Measurements from ENCODE around the gene CDK12. TPM values are rescaled to one million over a fixed set of nuclear protein-coding genes. Genes with fewer than 3 reads are reported as not detected.
"Not testable (repeated sequence)": the region's sequence is repeated elsewhere in the genome, so short reads cannot be mapped to it uniquely, and the experiment has no call there.

CDK12 gene
- total RNA-seq, 4 donors from 2014 or later, result 28.2 to 35.2 (median 30.4) TPM

DNA sequence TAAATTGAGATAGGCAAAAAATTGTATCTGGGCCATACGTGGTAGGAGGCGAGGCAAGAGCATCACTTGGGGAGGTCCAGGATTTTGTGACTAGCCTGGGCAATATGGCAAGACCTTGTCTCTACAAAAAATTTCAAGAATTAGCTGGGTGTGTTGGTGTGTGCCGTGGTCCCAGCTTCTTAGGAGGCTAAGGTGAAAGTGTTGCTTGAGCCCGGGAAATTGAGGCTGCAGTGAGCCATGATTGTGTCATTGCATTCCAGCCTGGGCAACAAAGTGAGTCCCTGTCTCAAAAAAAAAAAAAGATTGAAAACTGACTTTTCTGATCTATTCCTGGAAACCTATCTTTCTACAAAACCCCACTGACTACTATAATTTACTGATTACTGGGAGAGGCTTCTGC lies 26.7 kb downstream of the CDK12 start:
- peaks cover 26 to 44% (median 33%) of the 10 kb centered on the region in 4 donors for H3K36me3 ChIP-seq
- no peaks in the 10 kb centered on the region for H3K9me3 ChIP-seq
- H3K27ac ChIP-seq (replicated peaks in 1 of 4), result no peak overlapping the region
- 93% methylated on average over 4 of the region's 4 CpGs for WGBS
- DNase-seq (ENCODE audit: extremely low spot score), result no peak
- H3K27me3 ChIP-seq, result no peaks in the 10 kb centered on the region
- TF ChIP-seq POLR2AphosphoS5 (IDR thresholded peaks at IDR 0.05) (no peak), EP300 (IDR thresholded peaks at IDR 0.05) (no peak), POLR2A (IDR thresholded peaks at IDR 0.05; ENCODE audit: low read depth) (no peak)
- TF ChIP-seq, protein P1, sequence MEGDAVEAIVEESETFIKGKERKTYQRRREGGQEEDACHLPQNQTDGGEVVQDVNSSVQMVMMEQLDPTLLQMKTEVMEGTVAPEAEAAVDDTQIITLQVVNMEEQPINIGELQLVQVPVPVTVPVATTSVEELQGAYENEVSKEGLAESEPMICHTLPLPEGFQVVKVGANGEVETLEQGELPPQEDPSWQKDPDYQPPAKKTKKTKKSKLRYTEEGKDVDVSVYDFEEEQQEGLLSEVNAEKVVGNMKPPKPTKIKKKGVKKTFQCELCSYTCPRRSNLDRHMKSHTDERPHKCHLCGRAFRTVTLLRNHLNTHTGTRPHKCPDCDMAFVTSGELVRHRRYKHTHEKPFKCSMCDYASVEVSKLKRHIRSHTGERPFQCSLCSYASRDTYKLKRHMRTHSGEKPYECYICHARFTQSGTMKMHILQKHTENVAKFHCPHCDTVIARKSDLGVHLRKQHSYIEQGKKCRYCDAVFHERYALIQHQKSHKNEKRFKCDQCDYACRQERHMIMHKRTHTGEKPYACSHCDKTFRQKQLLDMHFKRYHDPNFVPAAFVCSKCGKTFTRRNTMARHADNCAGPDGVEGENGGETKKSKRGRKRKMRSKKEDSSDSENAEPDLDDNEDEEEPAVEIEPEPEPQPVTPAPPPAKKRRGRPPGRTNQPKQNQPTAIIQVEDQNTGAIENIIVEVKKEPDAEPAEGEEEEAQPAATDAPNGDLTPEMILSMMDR (IDR thresholded peaks at IDR 0.05), result no peak
- no peak overlapping the region for H3K4me3 ChIP-seq
- H3K4me1 ChIP-seq, result peaks cover 0 to 6% (median 3%) of the 10 kb centered on the region in 4 donors
- intact Hi-C loops (cut with DNase I), result no loop called here

DNA sequence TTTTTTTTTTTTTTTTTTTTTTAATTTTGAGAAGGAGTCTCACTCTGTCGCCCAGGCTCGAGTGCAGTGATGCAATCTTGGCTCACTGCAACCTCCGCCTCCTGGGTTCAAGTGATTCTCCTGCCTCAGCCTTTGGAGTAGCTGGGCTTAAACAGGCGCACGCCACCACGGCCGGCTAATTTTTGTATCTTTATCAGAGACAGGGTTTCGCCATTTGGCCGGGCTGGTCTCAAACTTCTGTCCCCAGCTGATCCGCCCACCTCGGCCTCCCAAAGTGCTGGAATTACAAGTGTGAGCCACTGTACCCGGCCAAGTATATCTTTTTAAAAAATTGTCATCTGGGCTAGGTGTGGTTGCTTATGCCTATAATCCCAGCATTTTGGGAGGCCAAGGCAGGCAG lies 35.6 kb downstream of the CDK12 start:
- H3K36me3 ChIP-seq, result peaks cover 80 to 96% (median 94%) of the 10 kb centered on the region in 4 donors
- 93% methylated on average over 12 of the region's 12 CpGs for WGBS
- DNase-seq (ENCODE audit: extremely low spot score); H3K27me3 ChIP-seq; H3K27ac ChIP-seq (replicated peaks in 1 of 4); H3K4me3 ChIP-seq; H3K4me1 ChIP-seq; H3K9me3 ChIP-seq; intact Hi-C loops (cut with DNase I): not testable (repeated sequence)

DNA sequence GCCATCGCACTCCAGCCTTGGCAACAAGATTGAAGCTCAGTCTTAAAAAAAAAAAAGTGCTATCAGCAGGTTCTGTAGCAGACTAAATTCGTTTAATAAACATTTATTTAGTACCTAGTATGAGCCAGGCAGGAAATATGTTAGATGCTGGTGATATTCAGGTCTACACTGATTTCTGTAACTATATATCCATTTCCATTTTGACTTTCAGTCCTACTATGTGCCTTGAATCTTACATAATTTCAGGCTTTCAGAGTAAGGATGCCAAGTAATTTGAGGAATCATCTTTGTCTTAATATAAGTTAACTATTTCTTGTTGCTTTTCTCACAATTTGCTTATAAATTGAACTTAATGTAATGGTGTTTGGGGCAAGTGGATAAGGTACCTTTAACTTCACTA lies 46.2 kb downstream of the CDK12 start:
- DNase-seq (ENCODE audit: extremely low spot score), result no peak
- WGBS, result 90% methylated on average over 2 of the region's 2 CpGs
- Histone ChIP-seq H3K27ac (replicated peaks in 1 of 4) (no peak overlapping the region), H3K9me3 (no peaks in the 10 kb centered on the region), H3K4me3 (no peak overlapping the region), H3K27me3 (no peaks in the 10 kb centered on the region), H3K4me1 (no peaks in the 10 kb centered on the region), H3K36me3 (peaks cover 56 to 96% (median 76%) of the 10 kb centered on the region in 4 donors)
- TF ChIP-seq POLR2AphosphoS5 (IDR thresholded peaks at IDR 0.05) (no peak), POLR2A (IDR thresholded peaks at IDR 0.05; ENCODE audit: low read depth) (no peak), EP300 (IDR thresholded peaks at IDR 0.05) (no peak)
- TF ChIP-seq, protein P1 (IDR thresholded peaks at IDR 0.05), result no peak
- intact Hi-C loops (cut with DNase I), result no loop called here

DNA sequence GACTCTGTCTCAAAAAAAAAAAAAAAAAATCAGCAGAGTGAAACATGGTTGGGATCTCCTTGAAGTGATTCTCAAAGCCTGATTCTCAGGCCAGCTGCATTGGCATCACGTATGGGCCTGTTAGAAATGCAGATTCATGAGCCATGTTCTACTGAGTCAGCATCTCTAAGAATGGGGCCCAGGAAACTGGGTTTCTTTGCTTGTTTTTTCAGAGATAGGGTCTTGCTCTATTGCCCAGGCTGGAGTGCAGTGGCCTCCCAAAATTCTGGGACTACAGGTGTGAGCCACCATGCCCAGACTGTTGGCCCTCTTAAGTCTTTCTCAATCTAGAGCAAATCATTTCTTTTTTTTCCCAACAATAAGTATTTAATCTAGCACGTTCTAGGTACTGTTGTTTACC lies 47.7 kb downstream of the CDK12 start:
- H3K36me3 ChIP-seq, result peaks cover 54 to 96% (median 76%) of the 10 kb centered on the region in 4 donors

DNA sequence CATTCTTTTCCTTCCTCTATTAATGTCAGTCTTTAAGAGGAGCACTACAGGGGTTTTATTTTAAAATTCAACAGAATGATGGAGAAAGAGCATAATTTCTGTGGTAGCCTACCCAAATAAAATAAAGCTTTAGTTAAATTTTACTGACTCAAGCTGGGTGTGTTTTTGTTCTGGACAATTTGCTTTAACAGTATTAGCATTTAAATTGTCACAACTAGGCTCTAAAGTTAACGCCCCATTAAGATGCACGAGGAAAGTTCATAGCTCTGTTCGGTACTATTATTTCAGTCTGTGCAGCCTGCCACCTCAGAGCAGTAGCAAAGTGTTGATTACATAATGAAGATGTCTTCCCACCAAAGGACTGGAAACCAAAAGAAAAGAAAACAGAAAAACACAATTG lies 52.0 kb downstream of the CDK12 start:
- Histone ChIP-seq H3K4me1 (no peaks in the 10 kb centered on the region), H3K4me3 (no peak overlapping the region), H3K27me3 (no peaks in the 10 kb centered on the region), H3K9me3 (no peaks in the 10 kb centered on the region), H3K36me3 (peaks cover 67 to 97% (median 89%) of the 10 kb centered on the region in 4 donors), H3K27ac (replicated peaks in 1 of 4) (no peak overlapping the region)
- DNase-seq (ENCODE audit: extremely low spot score), result no peak
- intact Hi-C loops (cut with DNase I), result no loop called here
- TF ChIP-seq EP300 (IDR thresholded peaks at IDR 0.05) (no peak), POLR2AphosphoS5 (IDR thresholded peaks at IDR 0.05) (no peak), POLR2A (IDR thresholded peaks at IDR 0.05; ENCODE audit: low read depth) (no peak)
- TF ChIP-seq, protein P1 (IDR thresholded peaks at IDR 0.05), result no peak
- WGBS, result 86% methylated on average over 3 of the region's 3 CpGs

More for the DNA sequence above, 47.7 kb downstream of the CDK12 start:
- H3K27me3 ChIP-seq, result no peaks in the 10 kb centered on the region
- intact Hi-C loops (cut with DNase I), result no loop called here
- no peak overlapping the region for H3K27ac ChIP-seq (replicated peaks in 1 of 4)
- WGBS, result 90% methylated on average over 2 of the region's 2 CpGs
- H3K4me3 ChIP-seq, result no peak overlapping the region
- no peaks in the 10 kb centered on the region for H3K4me1 ChIP-seq
- no peak for TF ChIP-seq EP300 (IDR thresholded peaks at IDR 0.05)
- TF ChIP-seq, protein P1 (IDR thresholded peaks at IDR 0.05), result no peak
- TF ChIP-seq POLR2AphosphoS5 (IDR thresholded peaks at IDR 0.05), result no peak
- TF ChIP-seq POLR2A (IDR thresholded peaks at IDR 0.05; ENCODE audit: low read depth), result no peak
- no peaks in the 10 kb centered on the region for H3K9me3 ChIP-seq
- DNase-seq (ENCODE audit: extremely low spot score), result no peak
